Stomach (tissue), 4 donors: ENCODE measurements around the gene SLC25A12.

ENCODE experiments used
- CTCF ChIP-seq, 7 experiments: fragments of 450-650 bp in 4 of 7; fragments of 200-600 bp in 3 of 7; sonication (generic) in 3 of 7; IDR thresholded peaks; one replicate each; pipeline ENCODE4 v1.5.1; 2016 to 2019; ENCODE audit warnings: antibody characterized with exemption in 7 of 7, control low read depth in 2 of 7, mild to moderate bottlenecking in 1 of 7
- EP300 ChIP-seq: sonication (generic); formaldehyde crosslinking; IDR thresholded peaks from one replicate; pipeline ENCODE4 v1.6.1; 2017; ENCODE audit warnings: antibody characterized with exemption
- POLR2A ChIP-seq, 4 donors: fragments of 450-650 bp; IDR thresholded peaks; one replicate each; pipeline ENCODE4 v1.6.1; 2016; ENCODE audit warnings: antibody characterized with exemption in 4 of 4, control low read depth in 2 of 4, mild to moderate bottlenecking in 1 of 4, moderate library complexity in 1 of 4
- POLR2AphosphoS5 ChIP-seq, 3 donors: sonication (generic); formaldehyde crosslinking; IDR thresholded peaks; one replicate each; pipeline ENCODE4 v1.6.1; 2016; ENCODE audit warnings: antibody characterized with exemption in 3 of 3

GRCh38 chr2:171772373-171772772, 121.7 kb downstream of the SLC25A12 start:
- TF ChIP-seq CTCF (IDR thresholded peaks at IDR 0.05) (no peak), POLR2AphosphoS5 (IDR thresholded peaks at IDR 0.05) (no peak), EP300 (no peak), POLR2A (IDR thresholded peaks at IDR 0.05) (no peak)
